HUES64 (cell line): Measurements from ENCODE around the gene DPP6.

Source experiments
- H3K27ac ChIP-seq: 2 replicates; pipeline ENCODE4 v1.7.0; 2013; ENCODE audit warnings: low read depth, low read length, inconsistent platforms
- H3K27me3 ChIP-seq: 2 replicates; pipeline ENCODE4 v1.6.1; 2013; ENCODE audit warnings: mild to moderate bottlenecking, low read length; ENCODE audit not compliant: insufficient read depth
- H3K36me3 ChIP-seq: 2 replicates; pipeline ENCODE4 v1.6.1; 2013; ENCODE audit warnings: mild to moderate bottlenecking, low read length; ENCODE audit not compliant: insufficient read depth
- H3K4me1 ChIP-seq: 2 replicates; pipeline ENCODE4 v1.6.1; 2013; ENCODE audit warnings: mild to moderate bottlenecking, low read length, moderate library complexity; ENCODE audit not compliant: insufficient read depth
- H3K4me3 ChIP-seq: 2 replicates; pipeline ENCODE4 v1.5.1; 2013; ENCODE audit warnings: mild to moderate bottlenecking, low read length, moderate library complexity
- H3K9ac ChIP-seq: 2 replicates; pipeline ENCODE4 v1.6.1; 2013; ENCODE audit warnings: mild to moderate bottlenecking, low read depth, low read length
- H3K9me3 ChIP-seq: 2 replicates; pipeline ENCODE4 v1.6.1; 2013; ENCODE audit warnings: low read depth, low read length; ENCODE audit not compliant: insufficient read depth
- WGBS: fragments of 150-250, 120-280 bp; methylation state at CpG from one replicate; pipeline ENCODE4 v1.1.7; 2013; ENCODE audit warnings: missing lambda C conversion rate; 5-methylcytosine and 5-hydroxymethylcytosine counted together

The DPP6 gene

DNA sequence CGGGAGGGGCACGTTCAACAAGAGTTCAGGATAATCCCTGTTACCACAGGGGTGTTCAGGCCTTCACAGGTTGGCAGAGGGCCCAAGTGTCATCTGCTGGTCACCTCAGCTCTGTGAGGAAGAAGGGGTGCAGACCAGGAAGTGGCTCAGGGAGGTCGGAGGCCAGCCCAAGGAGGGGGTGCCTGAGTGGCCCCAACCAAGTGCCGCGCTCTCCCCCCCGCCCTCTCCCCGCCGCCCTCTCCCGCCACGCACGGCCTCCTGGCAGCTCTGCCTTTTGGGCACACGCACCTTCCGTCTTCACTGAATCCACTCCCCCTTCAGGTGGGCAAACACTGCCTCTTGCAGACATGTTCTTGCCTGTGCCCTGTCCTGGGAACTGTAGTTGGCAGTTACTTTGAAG lies 705.6 kb downstream of the DPP6 start:
- no peak overlapping the region for H3K9ac ChIP-seq
- no peaks in the 10 kb centered on the region for H3K4me1 ChIP-seq
- H3K9me3 ChIP-seq, result no peaks in the 10 kb centered on the region
- no peak overlapping the region for H3K4me3 ChIP-seq
- no peak overlapping the region for H3K27ac ChIP-seq
- 95% methylated on average over 13 of the region's 13 CpGs for WGBS
- no peaks in the 10 kb centered on the region for H3K27me3 ChIP-seq
- H3K36me3 ChIP-seq, result no peaks in the 10 kb centered on the region

DNA sequence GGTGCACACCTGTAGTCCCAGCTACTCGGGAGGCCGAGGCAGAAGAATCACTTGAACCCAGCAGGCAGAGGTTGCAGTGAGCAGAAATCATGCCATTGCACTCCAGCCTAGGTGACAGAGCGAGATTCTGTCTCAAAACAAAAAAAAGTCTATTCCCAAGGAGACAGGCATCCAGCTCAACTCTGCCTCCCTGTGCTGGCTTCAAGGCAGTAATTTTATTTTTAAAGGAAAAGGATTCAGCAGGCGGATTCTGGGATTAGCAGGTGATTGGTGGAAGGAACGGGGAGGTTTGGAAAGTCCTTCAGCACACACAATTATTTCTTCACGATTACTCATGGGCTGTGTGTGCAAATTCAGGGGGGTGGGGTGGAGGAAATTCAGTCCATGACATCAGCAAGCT lies 707.8 kb downstream of the DPP6 start:
- H3K9me3 ChIP-seq, result no peaks in the 10 kb centered on the region
- peaks cover 8% of the 10 kb centered on the region; the same call in 1 of the 2 replicates for H3K4me1 ChIP-seq
- H3K36me3 ChIP-seq, result no peaks in the 10 kb centered on the region
- no peaks in the 10 kb centered on the region for H3K27me3 ChIP-seq
- 95% methylated on average over 5 of the region's 6 CpGs for WGBS
- no peak overlapping the region for H3K9ac ChIP-seq
- no peak overlapping the region for H3K27ac ChIP-seq
- no peak overlapping the region for H3K4me3 ChIP-seq

DNA sequence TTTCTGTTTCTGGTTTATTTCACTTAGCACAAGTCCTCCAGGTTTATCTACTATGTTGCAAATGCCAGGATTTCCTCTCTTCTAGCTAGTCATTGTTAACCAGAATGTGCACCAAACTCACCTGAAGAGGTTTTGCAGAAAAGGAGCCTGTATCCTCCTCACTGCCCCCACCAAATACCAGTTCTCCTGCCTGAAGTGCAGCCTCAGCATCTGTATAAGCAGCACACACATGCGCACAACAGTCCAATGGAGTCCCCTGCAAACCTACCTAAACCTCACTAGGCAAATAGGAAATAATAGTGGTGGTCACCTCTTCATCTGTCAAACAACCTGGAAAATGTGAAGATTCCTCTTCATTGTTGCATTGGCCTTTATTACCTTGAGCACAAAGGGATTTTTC lies 712.9 kb downstream of the DPP6 start:
- H3K9me3 ChIP-seq, result no peaks in the 10 kb centered on the region
- H3K4me1 ChIP-seq, result peaks cover 25% of the 10 kb centered on the region
- no peak overlapping the region for H3K9ac ChIP-seq
- 100% methylated on average over 1 of the region's 1 CpG for WGBS
- peak overlapping the region; percentile 18; the same call in 1 of the 2 replicates for H3K27ac ChIP-seq
- H3K4me3 ChIP-seq, result no peak overlapping the region
- H3K36me3 ChIP-seq, result no peaks in the 10 kb centered on the region
- H3K27me3 ChIP-seq, result no peaks in the 10 kb centered on the region

DNA sequence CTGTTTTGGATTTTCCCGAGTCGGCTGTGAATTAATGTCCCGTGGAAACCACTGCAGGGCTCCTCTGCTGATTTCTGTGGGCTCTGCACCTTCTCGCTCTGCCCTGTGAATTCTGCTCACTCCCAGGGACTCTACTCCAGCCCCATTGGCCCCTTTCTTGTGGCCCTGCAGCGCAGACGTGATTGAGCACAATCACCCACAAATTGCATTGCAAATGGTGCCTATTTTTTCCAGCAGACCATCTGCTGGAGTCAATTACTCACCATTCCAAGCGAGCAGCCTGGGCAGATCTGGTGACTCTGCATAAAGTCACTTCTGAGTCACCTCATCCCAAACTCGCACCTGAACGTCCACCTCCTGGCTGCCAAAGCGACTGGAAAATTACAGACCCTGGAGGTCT lies 714.9 kb downstream of the DPP6 start:
- no peak overlapping the region for H3K9ac ChIP-seq
- no peaks in the 10 kb centered on the region for H3K9me3 ChIP-seq
- WGBS, result 79% methylated on average over 10 of the region's 10 CpGs
- no peak overlapping the region for H3K4me3 ChIP-seq
- no peak overlapping the region for H3K27ac ChIP-seq
- peaks cover 25% of the 10 kb centered on the region for H3K4me1 ChIP-seq
- H3K36me3 ChIP-seq, result no peaks in the 10 kb centered on the region
- H3K27me3 ChIP-seq, result no peaks in the 10 kb centered on the region

DNA sequence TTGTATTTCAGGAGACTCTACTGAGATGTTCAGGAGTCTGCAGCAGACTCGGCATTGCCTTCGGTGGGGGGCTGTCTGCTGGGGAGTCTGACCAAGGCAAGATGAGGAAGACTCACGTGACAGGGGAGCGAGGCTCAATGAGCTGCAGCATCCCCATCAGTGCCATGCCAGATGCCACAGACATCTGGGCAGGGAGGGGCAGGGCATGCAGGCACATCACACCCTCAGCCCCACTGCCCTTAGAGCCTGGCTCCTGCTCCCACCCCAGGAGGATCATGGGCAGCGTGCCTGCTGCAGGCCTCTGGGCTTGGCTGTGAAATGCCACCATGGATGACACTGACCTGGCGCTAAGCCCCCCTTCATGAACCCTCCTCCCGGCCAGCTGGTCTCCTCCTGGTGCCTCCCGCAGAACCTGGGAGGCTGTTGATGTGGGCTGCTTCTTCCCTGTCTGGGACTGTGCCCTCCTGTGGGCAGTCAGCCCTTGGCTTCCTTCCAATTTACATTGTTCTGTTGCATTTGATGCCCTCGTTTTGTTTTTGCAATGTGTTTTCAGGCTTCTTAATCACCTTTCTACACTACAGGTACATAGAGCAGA lies 715.7 kb downstream of the DPP6 start:
- H3K36me3 ChIP-seq, result no peaks in the 10 kb centered on the region
- H3K4me1 ChIP-seq, result peaks cover 25% of the 10 kb centered on the region
- no peaks in the 10 kb centered on the region for H3K27me3 ChIP-seq
- H3K27ac ChIP-seq, result no peak overlapping the region
- whole genome bisulfite sequencing, result 95% methylated on average over 9 of the region's 9 CpGs
- no peak overlapping the region for H3K9ac ChIP-seq
- no peak overlapping the region for H3K4me3 ChIP-seq
- H3K9me3 ChIP-seq, result no peaks in the 10 kb centered on the region

DNA sequence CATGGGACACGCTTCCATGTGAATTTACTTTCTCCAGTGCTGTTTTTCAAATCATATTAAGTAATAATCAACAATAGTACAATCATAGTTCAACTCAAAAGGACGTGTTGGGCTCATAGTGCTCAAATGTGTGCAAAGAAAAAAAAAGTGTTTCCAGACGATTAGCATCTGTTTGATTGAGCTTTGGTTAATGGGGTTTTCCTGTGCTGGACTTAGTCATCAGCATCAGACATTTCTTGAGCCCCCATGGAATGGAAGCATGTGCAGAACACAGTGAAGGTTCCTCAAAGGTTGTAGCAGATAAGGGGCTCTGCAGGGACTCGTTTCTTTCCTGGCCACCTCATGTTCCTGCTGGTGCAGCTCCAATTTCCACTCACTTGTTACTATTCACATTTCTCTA lies 716.8 kb downstream of the DPP6 start:
- Histone ChIP-seq H3K9me3 (no peaks in the 10 kb centered on the region), H3K27ac (no peak overlapping the region), H3K4me3 (no peak overlapping the region), H3K4me1 (peaks cover 25% of the 10 kb centered on the region), H3K36me3 (no peaks in the 10 kb centered on the region), H3K9ac (no peak overlapping the region), H3K27me3 (no peaks in the 10 kb centered on the region)
- 89% methylated on average over 4 of the region's 4 CpGs for WGBS

DNA sequence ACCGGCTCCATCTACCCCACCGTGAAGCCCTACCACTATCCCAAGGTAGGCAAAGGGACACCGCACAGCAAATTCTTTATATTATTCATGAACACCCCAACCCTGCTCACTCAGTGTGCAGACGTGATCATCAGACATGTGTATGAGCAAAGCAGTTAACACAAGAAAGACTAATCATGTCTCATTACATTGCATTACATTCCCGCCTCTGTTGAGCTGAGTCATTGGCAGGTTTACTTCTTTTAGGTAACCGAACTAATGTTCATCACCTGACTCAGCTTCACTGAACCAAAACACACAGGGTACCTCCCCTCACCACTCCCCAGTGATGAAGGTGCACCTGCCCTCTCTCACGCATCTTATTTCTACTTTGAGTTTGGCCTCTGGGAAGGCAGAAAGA lies 717.3 kb downstream of the DPP6 start:
- no peak overlapping the region for H3K9ac ChIP-seq
- H3K4me3 ChIP-seq, result no peak overlapping the region
- peaks cover 21% of the 10 kb centered on the region for H3K4me1 ChIP-seq
- WGBS, result 95% methylated on average over 7 of the region's 7 CpGs
- H3K9me3 ChIP-seq, result no peaks in the 10 kb centered on the region
- H3K27me3 ChIP-seq, result no peaks in the 10 kb centered on the region
- H3K36me3 ChIP-seq, result no peaks in the 10 kb centered on the region
- H3K27ac ChIP-seq, result no peak overlapping the region

DNA sequence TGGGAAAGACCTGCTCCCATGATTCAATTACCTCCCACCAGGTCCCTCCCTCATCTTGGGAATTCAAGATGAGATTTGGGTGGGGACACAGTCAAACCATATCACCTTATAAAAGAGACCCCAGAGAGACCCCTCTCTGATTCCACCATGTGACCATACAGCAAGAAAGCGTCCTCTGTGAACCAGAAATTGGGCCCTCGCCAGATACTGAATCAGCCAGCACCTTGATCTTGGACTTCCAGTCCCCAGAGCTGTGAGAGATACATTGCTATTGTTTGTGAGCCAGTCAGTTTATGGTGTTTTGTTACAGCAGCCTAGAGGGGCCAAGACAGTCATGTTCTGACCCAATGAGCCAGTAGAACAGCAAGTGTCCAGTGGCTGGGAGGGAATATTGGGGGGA lies 718.2 kb downstream of the DPP6 start:
- H3K9me3 ChIP-seq, result no peaks in the 10 kb centered on the region
- H3K27me3 ChIP-seq, result no peaks in the 10 kb centered on the region
- H3K27ac ChIP-seq, result no peak overlapping the region
- no peaks in the 10 kb centered on the region for H3K36me3 ChIP-seq
- no peak overlapping the region for H3K4me3 ChIP-seq
- H3K4me1 ChIP-seq, result peaks cover 13% of the 10 kb centered on the region
- H3K9ac ChIP-seq, result no peak overlapping the region
- 88% methylated on average over 2 of the region's 2 CpGs for WGBS

DNA sequence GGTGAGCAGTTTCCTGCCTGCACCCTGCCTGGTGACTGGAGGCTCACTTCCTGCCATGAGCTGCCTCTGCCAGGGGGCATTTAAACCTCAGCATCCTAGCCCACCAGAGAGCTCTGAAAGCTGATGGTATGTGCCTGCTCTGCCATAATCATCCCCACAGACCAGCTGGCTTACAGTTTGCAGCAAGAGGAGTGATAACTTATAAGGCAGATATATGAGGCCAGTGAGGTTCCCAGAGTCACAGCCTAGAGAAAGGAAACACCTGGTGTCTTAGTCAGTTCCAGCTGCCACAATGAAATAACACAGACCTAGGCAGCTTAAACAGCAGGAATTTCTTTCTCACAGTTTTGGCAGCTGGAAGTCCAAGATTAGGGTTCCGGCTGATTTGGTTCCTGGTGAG lies 718.8 kb downstream of the DPP6 start:
- no peak overlapping the region for H3K9ac ChIP-seq
- H3K4me3 ChIP-seq, result no peak overlapping the region
- 89% methylated on average over 1 of the region's 1 CpG for WGBS
- H3K27ac ChIP-seq, result no peak overlapping the region
- H3K9me3 ChIP-seq, result no peaks in the 10 kb centered on the region
- no peaks in the 10 kb centered on the region for H3K27me3 ChIP-seq
- no peaks in the 10 kb centered on the region for H3K36me3 ChIP-seq
- H3K4me1 ChIP-seq, result peaks cover 7% of the 10 kb centered on the region

DNA sequence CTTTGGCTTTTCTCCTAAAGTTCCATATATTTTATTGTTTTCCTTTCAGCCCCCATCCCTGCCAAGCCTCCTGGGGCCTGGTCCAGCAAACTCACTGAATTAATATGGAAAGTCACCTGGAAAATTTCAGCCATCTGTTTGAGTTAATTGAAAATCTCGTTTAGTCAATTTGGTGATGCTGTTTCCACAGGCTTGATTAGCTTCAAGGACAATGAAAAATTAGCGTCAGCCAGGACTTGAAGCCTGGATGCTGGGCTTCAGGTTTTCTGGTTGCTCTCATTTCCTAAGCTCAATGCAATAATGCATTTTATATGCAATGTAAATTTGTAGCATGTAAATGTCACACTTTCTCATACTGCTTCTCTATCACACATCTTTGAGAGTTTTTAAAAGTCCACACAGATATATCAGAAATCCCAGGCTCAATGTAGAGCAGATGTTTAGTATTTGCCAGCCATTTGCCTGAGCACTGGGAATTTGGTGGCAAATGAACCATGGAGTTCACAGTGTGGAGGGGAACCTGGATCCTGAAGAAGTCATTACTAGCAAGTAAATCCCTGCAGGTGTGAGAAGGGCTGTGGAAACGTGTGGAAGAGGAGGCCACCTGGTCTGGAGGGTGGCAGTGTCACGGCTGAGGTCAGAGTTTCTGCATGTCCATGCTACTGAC lies 722.2 kb downstream of the DPP6 start:
- Histone ChIP-seq H3K27ac (no peak overlapping the region), H3K4me1 (no peaks in the 10 kb centered on the region), H3K27me3 (no peaks in the 10 kb centered on the region), H3K9me3 (no peaks in the 10 kb centered on the region), H3K4me3 (no peak overlapping the region), H3K9ac (no peak overlapping the region), H3K36me3 (no peaks in the 10 kb centered on the region)
- WGBS, result 88% methylated on average over 4 of the region's 4 CpGs

DNA sequence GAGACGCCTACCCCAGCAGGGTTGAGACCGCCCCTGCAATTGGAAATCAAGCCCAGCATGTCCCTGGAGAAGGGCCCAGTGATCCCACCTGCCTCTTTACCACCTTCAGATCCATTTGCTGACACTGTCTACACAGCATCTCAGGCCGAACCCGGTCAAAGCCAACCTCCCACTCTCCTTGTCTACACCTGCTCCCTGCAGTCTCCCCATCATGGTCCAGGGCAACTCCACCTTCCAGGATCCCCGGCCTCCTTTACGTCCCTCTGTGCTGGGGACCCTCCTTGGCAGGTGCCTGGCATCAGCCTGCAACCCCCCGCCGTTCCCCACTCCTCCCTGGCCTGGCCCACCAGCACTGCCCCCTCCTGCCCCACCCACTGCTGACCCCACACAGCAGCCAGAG lies 723.5 kb downstream of the DPP6 start:
- no peaks in the 10 kb centered on the region for H3K9me3 ChIP-seq
- H3K27me3 ChIP-seq, result no peaks in the 10 kb centered on the region
- H3K27ac ChIP-seq, result no peak overlapping the region
- H3K36me3 ChIP-seq, result no peaks in the 10 kb centered on the region
- H3K4me3 ChIP-seq, result no peak overlapping the region
- no peak overlapping the region for H3K9ac ChIP-seq
- 93% methylated on average over 8 of the region's 8 CpGs for WGBS
- 0 out of 2 replicates have a peak, but pooled peaks cover 3% of the 10 kb centered on the region for H3K4me1 ChIP-seq

DNA sequence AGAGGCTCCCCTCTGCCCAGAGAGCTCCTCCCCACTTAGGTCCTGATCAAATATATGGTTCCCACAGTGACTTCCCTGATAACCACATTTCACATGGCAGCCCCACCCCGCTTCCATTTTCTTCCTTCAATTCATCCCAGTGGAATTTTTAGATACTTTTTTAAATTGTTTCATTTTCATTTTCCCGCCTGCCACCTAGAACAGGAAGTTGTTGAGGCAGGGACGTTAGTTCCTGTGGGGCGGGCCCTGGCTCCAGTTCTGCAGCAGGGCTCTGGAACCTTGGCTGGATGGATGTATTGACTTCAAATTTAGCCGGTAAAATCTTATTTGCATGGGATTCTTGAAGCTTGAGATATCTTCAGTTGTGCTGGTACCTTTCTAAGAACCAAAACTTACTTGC lies 724.2 kb downstream of the DPP6 start:
- no peak overlapping the region for H3K9ac ChIP-seq
- no peaks in the 10 kb centered on the region for H3K9me3 ChIP-seq
- 0 out of 2 replicates have a peak, but pooled peaks cover 3% of the 10 kb centered on the region for H3K4me1 ChIP-seq
- no peaks in the 10 kb centered on the region for H3K27me3 ChIP-seq
- H3K27ac ChIP-seq, result no peak overlapping the region
- no peaks in the 10 kb centered on the region for H3K36me3 ChIP-seq
- 89% methylated on average over 5 of the region's 5 CpGs for WGBS
- H3K4me3 ChIP-seq, result no peak overlapping the region
